K562 (cell line): ENCODE data around the gene OR7C1.

ENCODE experiments used
- SMARCE1 ChIP-seq: fragments of 450-650 bp; IDR thresholded peaks from 2 replicates; pipeline ENCODE4 v1.7.1; 2016; ENCODE audit warnings: mild to moderate bottlenecking
- TF ChIP-seq, protein P1 (sequence below), 3 experiments: IDR thresholded peaks in 2 of 3; conservative IDR thresholded peaks in 1 of 3; 2 replicates each; pipeline ENCODE4 v1.5.1; 2011 to 2012; ENCODE audit warnings: low read length in 3 of 3, mild to moderate bottlenecking in 3 of 3, control low read depth in 2 of 3, improper control_type of control experiment in 1 of 3, inconsistent platforms in 1 of 3, low read depth in 1 of 3, mixed read lengths in 1 of 3, moderate library complexity in 1 of 3; ENCODE audit not compliant: insufficient read depth in 2 of 3

GRCh38 chr19:14764401-14764800 lies 70.6 kb downstream of the OR7C1 start:
- TF ChIP-seq SMARCE1, result no peak
- TF ChIP-seq, protein P1, sequence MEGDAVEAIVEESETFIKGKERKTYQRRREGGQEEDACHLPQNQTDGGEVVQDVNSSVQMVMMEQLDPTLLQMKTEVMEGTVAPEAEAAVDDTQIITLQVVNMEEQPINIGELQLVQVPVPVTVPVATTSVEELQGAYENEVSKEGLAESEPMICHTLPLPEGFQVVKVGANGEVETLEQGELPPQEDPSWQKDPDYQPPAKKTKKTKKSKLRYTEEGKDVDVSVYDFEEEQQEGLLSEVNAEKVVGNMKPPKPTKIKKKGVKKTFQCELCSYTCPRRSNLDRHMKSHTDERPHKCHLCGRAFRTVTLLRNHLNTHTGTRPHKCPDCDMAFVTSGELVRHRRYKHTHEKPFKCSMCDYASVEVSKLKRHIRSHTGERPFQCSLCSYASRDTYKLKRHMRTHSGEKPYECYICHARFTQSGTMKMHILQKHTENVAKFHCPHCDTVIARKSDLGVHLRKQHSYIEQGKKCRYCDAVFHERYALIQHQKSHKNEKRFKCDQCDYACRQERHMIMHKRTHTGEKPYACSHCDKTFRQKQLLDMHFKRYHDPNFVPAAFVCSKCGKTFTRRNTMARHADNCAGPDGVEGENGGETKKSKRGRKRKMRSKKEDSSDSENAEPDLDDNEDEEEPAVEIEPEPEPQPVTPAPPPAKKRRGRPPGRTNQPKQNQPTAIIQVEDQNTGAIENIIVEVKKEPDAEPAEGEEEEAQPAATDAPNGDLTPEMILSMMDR (IDR thresholded peaks at IDR 0.05 in 2 of 3, conservative IDR thresholded peaks at IDR 0.05 in 1 of 3; ENCODE audit: insufficient read depth in 2 of 3, low read depth in 1 of 3, low read length in 3 of 3), result no peak
